Posterior vena cava (tissue), 2 donors: ENCODE measurements around the gene CCL17. TPM values are rescaled to one million over a fixed set of nuclear protein-coding genes. Genes with fewer than 3 reads are reported as not detected.
A peak's percentile ranks its signal among the peaks of the same experiment; 100 is the strongest.

ENCODE experiments used
- DNase-seq: peaks from one replicate; pipeline ENCODE4 v3.0.0-alpha.2; 2020; ENCODE audit warnings: low spot score
- intact Hi-C, 2 donors: fragments of 100-400 bp; cut with DNase I; formaldehyde crosslinking; loops; one replicate each; pipeline versions ENCODE4 v1.14.1 to v1.14.2; 2022 to 2023
- long read RNA-seq, 2 donors: library from polyadenylated mRNA; unstranded; transcript quantifications; one replicate each; pipeline ENCODE4 v2.0.0, GENCODE V29; 2020 to 2021
- total RNA-seq, 2 donors: library from RNA; stranded (reverse); fragmentation: NEBNext Ultra II Directional; extraction: Animal tissue kit (Norgen Biotek cat#: 25700); gene quantifications; one replicate each; pipeline ENCODE4 v1.2.1, GENCODE V29; 2021
- donor health status: DM: yes; HTN: yes; CAD: no.
- donor health status: DM: yes; HTN: yes; CAD: no.

The CCL17 gene
- total RNA-seq, result not detected
- long read RNA-seq, donor 1, result 0 reads
- long read RNA-seq, donor 2, result 0 reads

DNA sequence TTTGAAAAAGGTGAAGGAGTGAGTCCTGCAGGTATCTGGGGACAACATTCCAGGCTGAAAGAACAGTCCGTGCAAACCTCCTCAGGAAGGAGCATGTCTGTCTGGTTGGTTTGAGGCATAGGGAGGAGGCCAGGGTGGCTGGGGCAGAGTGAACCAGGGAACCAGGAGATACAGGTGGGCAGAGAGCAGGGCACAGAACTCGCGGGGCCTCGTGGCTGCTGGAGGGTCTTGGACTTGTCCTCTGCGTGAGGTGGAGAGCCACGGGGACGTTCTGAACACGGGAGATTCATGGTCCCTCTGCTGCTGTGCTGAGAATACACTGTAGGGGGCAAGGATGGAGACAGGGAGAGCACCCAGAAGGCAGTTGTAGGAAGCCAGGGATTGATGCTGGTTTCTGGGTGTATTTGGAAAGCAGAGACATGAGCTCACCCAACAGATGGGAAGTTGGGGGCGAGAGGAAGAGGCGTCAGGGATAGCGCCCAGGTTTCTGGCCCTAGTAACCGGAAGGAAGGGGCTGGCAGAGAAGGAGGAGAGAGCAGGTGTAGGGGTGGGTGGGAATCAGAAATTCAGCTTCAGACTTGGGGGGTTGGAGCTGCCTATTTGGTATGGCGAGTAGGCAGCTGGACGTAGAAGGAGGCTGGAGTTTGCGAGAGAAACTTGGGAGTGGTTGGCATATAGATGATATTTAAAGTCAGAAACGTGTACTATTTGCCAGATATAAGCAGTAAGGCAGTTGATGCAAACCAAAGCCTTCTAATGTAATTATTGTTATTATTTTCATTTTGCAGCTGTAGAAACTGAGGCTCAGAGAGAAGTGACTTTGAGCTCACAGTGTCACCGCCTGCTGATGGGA is at the start of gene CCL17:
TSS of gene CCL17 (plus strand) at position 803 of the 853 bp plus-strand sequence. CDS start 9,166 bp downstream, outside the sequence.
- intact Hi-C loops, result loop anchor here in 1 of 2 donors (2.0 kb wide), 1 partner anchor 15 kb away; no protein-coding TSS in a partner anchor
- peak; percentile 36 for DNase-seq

DNA sequence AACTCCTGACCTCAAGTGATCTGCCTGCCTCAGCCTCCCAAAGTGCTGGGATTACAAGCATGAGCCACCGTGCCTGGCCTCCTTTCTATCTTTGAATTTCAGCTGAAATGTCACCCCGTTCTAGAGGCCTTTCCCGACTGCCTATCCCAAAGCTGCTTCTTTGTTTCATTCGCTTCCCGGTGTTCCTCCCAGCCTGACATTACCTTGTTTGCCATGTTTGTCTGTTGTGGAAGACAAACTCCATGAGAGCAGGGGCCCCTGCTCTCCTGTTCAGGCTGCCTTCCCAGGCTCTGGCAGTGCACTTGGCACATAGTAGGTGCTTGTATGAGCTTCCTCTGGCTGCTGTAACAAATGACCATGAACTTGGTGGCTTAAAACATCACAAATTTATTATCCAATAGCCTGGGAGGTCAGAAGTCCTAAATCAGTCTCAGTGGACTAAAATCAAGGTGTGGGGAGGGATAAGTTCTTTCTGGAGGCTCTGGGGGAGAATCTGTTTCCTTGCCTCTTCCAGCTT is 48.6 kb upstream of the CCL17 start:
- intact Hi-C loops, result no loop called here

DNA sequence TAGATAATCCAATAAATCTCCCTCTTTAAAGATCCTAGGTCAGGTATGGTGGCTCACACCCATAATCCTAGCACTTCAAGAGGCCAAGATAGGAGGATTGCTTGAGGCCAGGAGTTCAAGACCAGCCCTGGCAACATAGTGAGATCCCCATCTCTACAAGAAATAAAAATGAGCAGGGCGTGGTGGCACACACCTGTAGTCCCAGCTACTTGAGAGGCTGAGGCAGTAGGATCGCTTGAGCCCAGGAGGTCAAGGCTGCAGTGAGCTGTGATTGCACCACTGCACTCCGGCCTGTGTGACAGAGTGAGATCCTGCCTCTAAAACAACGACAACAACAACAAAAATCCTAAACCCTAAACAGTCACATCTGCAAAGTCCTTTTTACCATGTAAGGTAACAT is 48.0 kb upstream of the CCL17 start:
- peak; percentile 28 for DNase-seq
- intact Hi-C loops, result no loop called here

More for the DNA sequence above, 48.6 kb upstream of the CCL17 start:
- DNase-seq, result peak; percentile 7

DNA sequence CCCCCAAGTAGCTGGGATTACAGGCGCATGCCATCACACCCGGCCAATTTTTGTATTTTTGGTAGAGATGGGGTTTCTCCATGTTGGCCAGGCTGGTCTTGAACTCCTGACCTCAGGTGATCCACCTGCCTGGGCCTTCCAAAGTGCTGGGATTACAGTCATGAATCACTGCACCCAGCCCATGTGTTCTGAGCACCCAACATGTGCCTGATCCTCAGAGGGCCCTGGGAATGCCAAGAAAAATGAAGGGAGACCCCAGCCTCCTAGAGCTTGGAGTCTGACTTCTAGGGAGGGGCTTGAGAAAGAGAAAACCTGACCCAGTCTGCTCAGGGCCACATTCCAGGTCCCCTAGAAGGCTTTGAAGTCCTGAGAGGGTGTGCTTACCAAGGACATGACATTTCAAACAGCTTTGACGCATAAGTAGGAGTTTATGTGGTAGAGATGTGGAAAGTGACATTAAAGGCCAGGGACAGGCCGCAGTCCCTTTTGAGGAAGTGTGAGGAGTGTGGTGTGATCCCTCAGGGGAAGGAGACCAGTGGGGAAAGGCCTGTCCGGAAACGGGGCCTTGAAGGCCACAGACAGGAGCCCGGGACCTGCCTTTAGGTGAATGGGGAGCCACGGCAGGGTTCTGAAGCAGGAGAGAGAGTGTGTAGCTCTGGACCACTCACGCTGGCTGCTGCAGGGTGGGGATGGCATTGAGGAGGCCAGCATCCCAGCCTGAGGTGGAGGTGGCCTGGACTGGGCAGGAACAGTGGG is 47.1 kb upstream of the CCL17 start:
- intact Hi-C loops, result no loop called here
- DNase-seq, result peak; percentile 74

DNA sequence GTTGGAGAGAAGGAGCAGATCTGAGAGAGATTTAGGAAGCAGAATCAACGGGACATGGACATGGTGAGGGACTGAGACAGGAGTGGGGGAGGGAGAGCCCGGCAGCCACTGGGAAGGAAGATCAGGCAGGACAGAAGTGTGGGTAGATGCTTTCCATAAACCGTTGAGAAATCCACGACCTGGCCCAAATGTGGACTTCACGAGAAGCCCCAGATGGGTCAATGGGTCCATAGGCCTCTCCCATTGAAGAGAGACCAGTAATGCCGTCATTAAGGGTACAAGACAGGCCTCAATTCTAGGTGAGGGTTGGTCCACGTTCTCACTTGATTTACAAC is 46.5 kb upstream of the CCL17 start:
- intact Hi-C loops, result no loop called here
- DNase-seq, result no peak

DNA sequence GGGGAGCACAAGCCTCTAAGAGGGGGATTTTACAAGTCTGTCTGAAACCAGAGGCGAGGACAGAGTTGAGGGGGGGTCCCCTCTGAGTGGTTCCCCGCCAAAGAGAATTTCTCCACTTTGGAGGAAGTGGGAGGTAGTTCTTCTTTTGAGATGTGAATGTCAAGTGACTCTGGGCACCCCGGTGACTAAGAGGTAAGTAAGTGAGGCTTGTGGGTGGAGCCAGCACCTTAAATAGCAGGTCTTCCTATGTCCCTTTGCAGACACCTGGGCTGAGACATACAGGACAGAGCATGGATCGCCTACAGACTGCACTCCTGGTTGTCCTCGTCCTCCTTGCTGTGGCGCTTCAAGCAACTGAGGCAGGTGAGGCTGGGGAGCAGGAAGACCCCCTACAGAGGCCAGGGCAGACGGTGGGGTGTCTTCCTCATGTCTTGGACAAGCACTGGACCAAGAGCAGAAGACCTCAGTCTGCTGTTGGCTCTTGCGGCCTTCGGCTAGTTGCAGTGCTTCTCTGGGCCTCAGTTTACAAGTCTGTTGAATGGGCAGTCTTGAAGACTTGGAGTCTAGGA is 46.0 kb upstream of the CCL17 start, which contains the start of gene CCL22:
TSS of gene CCL22 (plus strand) at position 257 of the 569 bp plus-strand sequence. CDS start at position 291, 34 bp downstream.
- peak; percentile 29 for DNase-seq
- intact Hi-C loops, result no loop called here

DNA sequence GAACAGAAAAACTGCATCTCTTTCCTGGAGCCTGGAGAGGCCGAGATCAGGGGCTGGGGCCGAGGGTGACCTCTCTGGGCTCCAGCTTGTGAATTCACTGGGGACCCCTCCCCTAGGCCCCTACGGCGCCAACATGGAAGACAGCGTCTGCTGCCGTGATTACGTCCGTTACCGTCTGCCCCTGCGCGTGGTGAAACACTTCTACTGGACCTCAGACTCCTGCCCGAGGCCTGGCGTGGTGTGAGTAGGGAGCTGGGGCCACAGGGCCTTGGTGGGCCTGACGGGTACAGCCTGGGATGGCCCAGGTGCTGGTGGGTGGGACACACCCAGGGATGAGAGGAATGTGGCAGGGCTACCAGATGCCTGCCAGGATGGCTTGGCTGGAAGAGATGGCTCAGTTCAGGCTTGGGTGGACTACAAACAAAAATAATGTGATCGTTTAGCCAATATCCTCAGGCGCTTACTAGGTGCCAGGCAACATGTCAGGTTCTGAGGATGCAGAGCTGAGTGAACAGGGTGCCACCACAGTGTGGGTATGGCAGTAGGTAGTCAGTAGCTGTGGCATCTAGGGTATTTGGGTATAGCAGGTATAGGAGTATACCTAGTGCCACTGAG is 44.1 kb upstream of the CCL17 start:
- intact Hi-C loops, result no loop called here
- DNase-seq, result peak; percentile 67

DNA sequence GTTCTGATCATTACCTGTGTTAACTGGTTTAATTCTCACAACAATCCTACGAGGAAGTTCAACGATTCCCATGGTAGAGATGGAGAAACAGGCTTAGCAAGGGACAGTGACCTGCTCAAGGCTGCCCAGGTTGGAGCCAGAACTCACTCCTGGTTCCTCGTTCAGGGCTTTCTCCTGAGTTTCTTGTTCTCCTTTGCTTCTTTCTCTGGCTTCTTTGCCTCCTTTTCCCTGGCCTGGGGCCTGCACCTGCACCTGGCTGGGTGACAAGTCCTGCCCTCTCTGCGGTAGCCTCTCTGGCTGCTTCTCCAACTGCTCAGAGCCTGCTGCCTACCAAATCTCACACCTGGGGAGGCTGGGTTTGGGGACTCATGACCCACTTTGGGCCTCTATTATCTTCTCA is 43.2 kb upstream of the CCL17 start:
- intact Hi-C loops, result no loop called here

DNA sequence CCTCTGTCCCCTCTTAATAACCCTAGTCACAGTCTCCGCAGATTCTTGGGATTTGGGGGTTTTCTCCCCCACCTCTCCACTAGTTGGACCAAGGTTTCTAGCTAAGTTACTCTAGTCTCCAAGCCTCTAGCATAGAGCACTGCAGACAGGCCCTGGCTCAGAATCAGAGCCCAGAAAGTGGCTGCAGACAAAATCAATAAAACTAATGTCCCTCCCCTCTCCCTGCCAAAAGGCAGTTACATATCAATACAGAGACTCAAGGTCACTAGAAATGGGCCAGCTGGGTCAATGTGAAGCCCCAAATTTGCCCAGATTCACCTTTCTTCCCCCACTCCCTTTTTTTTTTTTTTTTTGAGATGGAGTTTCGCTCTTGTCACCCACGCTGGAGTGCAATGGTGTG is 40.4 kb upstream of the CCL17 start:
- intact Hi-C loops, result no loop called here
- no peak for DNase-seq

More for the DNA sequence above, 43.2 kb upstream of the CCL17 start:
- peak; percentile 17 for DNase-seq

DNA sequence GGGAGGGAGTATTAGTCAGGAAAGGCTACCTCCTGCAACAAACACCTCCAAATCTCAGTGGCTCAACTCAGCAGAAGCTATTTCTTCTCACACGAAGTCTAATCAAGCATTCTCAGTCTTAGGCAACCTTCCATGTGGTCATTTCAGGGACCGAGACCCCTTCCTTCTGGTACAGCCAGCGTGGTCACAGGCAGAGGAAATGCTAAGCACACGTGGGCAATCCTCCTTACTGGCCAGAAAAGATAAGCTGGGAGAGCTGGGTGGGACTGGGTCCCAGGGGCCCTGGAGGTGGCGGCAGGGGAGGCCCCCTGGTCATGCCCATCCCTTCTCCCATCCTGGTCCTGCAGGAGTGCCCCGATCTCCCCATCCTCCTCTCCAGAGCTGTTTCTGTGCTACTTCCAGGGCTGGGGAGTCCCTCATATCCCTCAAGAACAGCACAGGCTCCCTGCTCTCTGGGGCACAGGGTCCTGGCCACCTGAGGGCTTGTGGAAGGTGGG is 38.0 kb upstream of the CCL17 start:
- intact Hi-C loops, result loop anchor here in 1 of 2 donors (1.0 to 5.0 kb wide), 2 partner anchors 14 to 34 kb away; no protein-coding TSS in a partner anchor
- DNase-seq, result peak; percentile 42

DNA sequence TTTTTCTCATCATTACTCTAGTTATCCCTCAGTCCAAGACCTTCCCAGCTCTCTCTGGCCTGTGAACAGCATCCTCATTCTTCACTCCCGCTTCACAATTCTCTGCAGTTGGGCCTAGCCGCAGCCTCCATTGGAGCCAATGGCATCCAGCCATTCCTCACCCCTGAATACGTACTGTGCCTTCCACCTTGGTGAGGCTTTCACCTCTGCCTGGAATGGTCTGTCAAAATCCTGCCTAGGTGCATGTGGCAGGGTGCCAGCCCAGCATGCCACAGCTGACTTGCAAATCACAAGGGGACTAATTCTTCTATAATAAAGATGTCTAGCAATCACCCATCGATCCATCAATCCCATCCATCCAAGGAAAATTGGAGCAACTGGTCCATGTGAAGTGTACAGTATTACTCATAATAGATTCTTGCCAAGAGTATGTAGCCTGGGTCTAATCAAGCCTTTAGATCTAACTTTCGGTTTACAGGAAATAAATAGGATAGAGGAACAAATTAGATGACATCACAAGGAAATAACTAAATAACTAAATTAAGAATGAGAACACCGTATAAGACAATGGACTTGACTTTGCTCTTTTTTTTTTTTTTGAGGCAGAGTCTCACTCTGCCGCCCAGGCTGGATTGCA is 37.3 kb upstream of the CCL17 start:
- DNase-seq, result peak; percentile 53

DNA sequence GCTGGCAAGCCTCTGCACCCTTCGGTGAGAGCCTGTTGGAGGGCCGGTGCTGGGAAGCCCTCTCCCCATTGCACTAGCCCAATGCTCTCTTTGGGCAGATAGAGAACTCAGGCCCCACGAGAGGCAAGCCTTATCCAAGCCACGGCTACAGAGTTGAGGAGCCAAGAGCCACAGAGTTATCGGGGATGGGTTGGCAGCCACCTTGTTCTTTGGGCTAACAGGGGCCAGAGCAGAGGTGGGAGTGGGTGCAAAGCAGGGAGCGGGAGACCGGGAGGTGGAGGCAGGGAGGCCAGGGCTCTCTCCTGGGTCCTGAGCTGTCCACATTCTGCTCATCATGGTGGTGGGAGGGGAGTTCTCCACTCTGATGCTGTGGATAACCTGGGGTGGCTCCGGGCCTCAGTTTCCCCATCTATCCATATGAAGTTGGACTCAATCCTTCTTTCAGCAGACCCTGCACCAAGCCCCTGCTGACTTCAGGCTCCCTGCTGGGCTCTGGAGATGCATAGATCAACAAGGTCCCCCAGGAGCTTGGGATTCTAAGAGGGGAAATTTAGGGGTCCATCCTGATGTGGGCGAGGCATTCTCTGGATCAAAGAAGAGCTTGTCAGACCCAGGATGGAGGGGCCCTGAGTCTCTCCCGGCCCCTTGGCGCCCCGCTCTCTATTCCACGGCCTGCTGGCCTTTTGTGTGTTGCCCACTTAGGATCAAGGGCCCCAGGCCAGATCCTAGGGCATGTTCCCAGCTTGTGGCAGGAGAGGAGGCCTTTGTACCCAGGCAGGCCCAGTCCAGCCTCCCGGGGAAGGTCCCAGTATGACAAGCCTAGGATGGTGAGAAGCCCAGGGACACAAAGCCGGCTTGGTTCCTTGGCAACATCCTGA is 32.8 kb upstream of the CCL17 start:
- no peak for DNase-seq

More for the DNA sequence above, 37.3 kb upstream of the CCL17 start:
- intact Hi-C loops, result loop anchor here in 1 of 2 donors (1.0 to 5.0 kb wide), 2 partner anchors 13 to 35 kb away; no protein-coding TSS in a partner anchor

DNA sequence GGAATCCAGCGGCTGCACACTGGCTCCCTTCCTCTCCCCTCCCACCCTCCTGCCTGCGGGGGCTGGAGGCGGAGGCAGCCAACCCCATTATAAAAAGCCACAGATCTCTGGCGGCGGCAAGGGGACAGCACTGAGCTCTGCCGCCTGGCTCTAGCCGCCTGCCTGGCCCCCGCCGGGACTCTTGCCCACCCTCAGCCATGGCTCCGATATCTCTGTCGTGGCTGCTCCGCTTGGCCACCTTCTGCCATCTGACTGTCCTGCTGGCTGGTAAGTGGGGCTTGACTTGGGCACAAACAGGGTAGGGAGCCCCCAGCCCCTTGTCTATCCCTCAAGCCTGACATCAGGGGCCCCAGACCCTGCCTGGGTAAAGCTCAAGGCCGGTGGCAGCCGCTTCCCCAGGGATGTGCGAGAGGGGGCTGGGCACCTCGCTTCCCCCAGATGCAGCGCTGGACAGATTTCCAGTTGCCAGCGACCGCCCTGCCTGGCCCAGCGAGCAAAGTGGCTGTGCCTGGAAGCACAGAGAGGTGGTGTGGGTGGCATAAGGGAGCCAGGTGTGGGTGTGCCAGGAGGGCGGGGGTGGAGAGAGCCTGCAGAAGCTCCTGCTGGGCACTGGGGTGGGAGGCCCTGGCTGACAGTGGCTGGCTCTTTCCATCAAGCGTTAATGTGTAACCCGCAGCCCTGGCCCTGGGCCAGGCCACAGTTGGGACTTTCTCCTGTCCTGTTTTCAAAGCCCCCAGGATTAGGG is 32.0 kb upstream of the CCL17 start, which contains the start of gene CX3CL1:
TSS of gene CX3CL1 (plus strand) at position 119 of the 745 bp plus-strand sequence. CDS start at position 198, 79 bp downstream.
- intact Hi-C loops, result no loop called here
- peak; percentile 93 for DNase-seq

More for the DNA sequence above, 32.8 kb upstream of the CCL17 start:
- intact Hi-C loops, result no loop called here

DNA sequence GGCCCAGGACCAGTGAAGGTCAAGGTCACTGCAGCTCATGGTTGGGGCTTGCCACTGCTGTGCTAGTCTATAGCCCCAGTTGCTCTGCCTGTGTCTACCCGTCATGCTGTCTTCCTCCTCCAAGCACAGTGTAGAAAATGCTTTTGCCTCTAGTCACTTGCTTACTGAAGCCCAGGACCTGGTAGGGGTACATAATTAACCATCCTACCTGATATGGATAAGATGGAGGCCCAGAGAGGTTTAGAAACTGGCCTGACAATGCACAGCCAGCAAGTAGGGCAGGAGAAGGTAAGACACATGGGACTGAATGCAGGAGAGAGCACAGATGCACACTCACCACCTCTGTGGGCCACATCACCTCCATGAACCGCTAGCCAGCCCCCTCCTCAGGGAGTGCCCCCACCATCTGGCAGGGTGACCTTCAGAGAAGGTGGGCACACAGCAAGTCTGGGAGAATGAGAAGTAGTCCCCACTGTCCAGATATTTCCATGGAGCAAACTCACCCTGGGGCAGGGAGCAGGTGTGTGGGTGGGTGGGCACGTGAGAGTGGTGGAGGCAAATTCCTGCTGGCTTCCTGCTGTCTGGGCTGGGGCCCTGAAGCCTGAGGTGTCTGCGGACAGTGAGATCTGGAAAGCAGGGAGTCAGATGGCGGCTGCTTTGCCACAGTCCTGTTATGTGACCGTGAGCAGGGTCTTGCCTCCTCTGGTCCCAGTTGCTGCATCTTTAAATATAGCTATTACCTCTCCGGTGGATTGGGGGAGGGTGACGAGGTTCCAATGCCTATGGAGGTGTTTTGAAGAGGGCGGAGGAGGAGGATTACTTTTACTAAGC is 31.2 kb upstream of the CCL17 start:
- intact Hi-C loops, result no loop called here

DNA sequence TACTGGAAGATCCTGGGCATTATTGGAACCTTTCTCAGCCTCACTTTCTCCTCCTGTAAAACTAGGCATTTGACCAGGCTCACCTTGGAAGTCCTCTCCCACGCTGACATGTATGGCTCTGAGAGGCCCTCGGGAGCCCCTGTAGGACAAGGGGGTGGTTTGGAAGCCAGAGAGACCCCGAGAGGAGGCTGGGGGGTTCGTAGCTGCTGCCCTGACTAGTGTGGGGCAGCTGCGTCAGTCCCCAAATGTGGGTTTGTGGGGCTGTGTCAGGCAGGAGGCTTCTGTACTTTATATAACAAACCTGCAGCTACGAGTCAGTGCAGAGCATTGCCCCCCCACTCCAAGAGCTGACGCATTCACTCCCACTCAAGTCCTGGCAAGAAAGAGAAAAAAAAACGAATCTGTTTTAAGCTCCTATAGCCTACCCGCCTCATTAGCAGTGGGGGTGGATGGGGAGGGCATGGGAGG is 30.5 kb upstream of the CCL17 start:
- DNase-seq, result no peak
- intact Hi-C loops, result loop anchor here in 1 of 2 donors (2.0 kb wide), 1 partner anchor 69 kb away; no protein-coding TSS in a partner anchor

More for the DNA sequence above, 31.2 kb upstream of the CCL17 start:
- DNase-seq, result peak; percentile 45
